HepG2 (cell line): ENCODE results near the gene FBXL20. TPM values are rescaled to one million over a fixed set of nuclear protein-coding genes. Genes with fewer than 3 reads are reported as not detected.

Experiments
- ARID5B ChIP-seq: IDR thresholded peaks from 2 replicates; pipeline ENCODE4 v1.4.0; 2020; ENCODE audit warnings: mild to moderate bottlenecking, missing genetic modification reagents
- CHD4 ChIP-seq: fragments of 200-600 bp; sonication (generic); IDR thresholded peaks from 2 replicates; pipeline ENCODE4 v1.7.0; 2017; ENCODE audit warnings: mild to moderate bottlenecking, low read length, borderline replicate concordance
- ELK4 ChIP-seq: sonication (generic); formaldehyde crosslinking; IDR thresholded peaks from 2 replicates; pipeline ENCODE4 v1.9.0; 2021; ENCODE audit warnings: missing genetic modification reagents, borderline replicate concordance
- FOXK2 ChIP-seq: fragments of 450-650 bp; IDR thresholded peaks from 2 replicates; pipeline ENCODE4 v1.6.1; 2016
- GTF2F1 ChIP-seq: fragments of 150-350 bp; IDR thresholded peaks from 2 replicates; pipeline ENCODE4 v1.6.1; 2014; ENCODE audit warnings: low read length
- HNRNPH1 ChIP-seq: fragments of 200-400 bp; formaldehyde crosslinking; optimal IDR thresholded peaks from 2 replicates; pipeline ENCODE3; 2017; ENCODE audit warnings: mild to moderate bottlenecking, low read depth, low read length
- MYPOP ChIP-seq: sonication (generic); formaldehyde crosslinking; IDR thresholded peaks from 2 replicates; pipeline ENCODE4 v1.8.1; 2023; ENCODE audit warnings: mild to moderate bottlenecking, moderate library complexity, missing genetic modification reagents
- RFXAP ChIP-seq: sonication (generic); formaldehyde crosslinking; IDR thresholded peaks from 2 replicates; pipeline ENCODE4 v1.4.0; 2020; ENCODE audit warnings: missing genetic modification reagents, borderline replicate concordance
- SAFB2 ChIP-seq: sonication (generic); formaldehyde crosslinking; IDR thresholded peaks from 2 replicates; pipeline ENCODE4 v1.5.1; 2020; ENCODE audit warnings: missing genetic modification reagents, low read depth, mild to moderate bottlenecking, borderline replicate concordance
- SCMH1 ChIP-seq: sonication (generic); formaldehyde crosslinking; IDR thresholded peaks from 2 replicates; pipeline ENCODE4 v1.9.0; 2021; ENCODE audit warnings: missing genetic modification reagents, mild to moderate bottlenecking, borderline replicate concordance
- ZFP62 ChIP-seq: sonication (generic); formaldehyde crosslinking; IDR thresholded peaks from 2 replicates; pipeline ENCODE4 v1.4.0; 2020; ENCODE audit warnings: missing genetic modification reagents
- ZIK1 ChIP-seq: sonication (generic); formaldehyde crosslinking; IDR thresholded peaks from 2 replicates; pipeline ENCODE4 v1.5.0; 2020; ENCODE audit warnings: mild to moderate bottlenecking, low read depth, missing genetic modification reagents, borderline replicate concordance
- ZNF317 ChIP-seq: sonication (generic); formaldehyde crosslinking; IDR thresholded peaks from 2 replicates; pipeline ENCODE4 v1.5.0; 2020; ENCODE audit warnings: mild to moderate bottlenecking, missing genetic modification reagents
- ZNF510 ChIP-seq: sonication (generic); formaldehyde crosslinking; IDR thresholded peaks from 2 replicates; pipeline ENCODE4 v1.4.0; 2020; ENCODE audit warnings: low read depth, mild to moderate bottlenecking, missing genetic modification reagents
- ZNF569 ChIP-seq: sonication (generic); formaldehyde crosslinking; IDR thresholded peaks from 2 replicates; pipeline ENCODE4 v1.5.0; 2020; ENCODE audit warnings: mild to moderate bottlenecking, missing genetic modification reagents, moderate library complexity, borderline replicate concordance
- ZNF674 ChIP-seq: sonication (generic); formaldehyde crosslinking; IDR thresholded peaks from 2 replicates; pipeline ENCODE4 v1.5.0; 2020; ENCODE audit warnings: low read depth, mild to moderate bottlenecking, missing genetic modification reagents
- polyA plus RNA-seq, 8 experiments: library from polyadenylated mRNA; depleted of rRNA in 3 of 8; stranded (reverse) in 7 of 8; unstranded in 1 of 8; fragments of >200 nt; fragmentation: Illumina TruSeq in 4 of 8; extraction: Trizol in 4 of 8; gene quantifications; 2 replicates each; pipeline versions ENCODE4 v1.2.1 to v1.2.3, GENCODE V29; 2011 to 2016; ENCODE audit warnings: low read depth in 4 of 8, missing spikeins in 1 of 8, mixed read lengths in 1 of 8; ENCODE audit not compliant: insufficient read depth in 1 of 8
- total RNA-seq, 5 experiments: library from RNA; depleted of rRNA; stranded (reverse); fragments of >200 nt; fragmentation: Illumina TruSeq; extraction: Trizol; gene quantifications; 2 replicates each; pipeline ENCODE4 v1.2.3, GENCODE V29; 2016; ENCODE audit warnings: low read depth in 1 of 5
- TF ChIP-seq, protein P1 (sequence below): sonication (generic); formaldehyde crosslinking; IDR thresholded peaks from 2 replicates; pipeline ENCODE4 v1.8.0; 2022; ENCODE audit warnings: low read depth, missing genetic modification reagents
- TF ChIP-seq, protein P2 (sequence below): fragments of 450-650 bp; IDR thresholded peaks from 2 replicates; pipeline ENCODE4 v1.6.1; 2017; ENCODE audit warnings: mild to moderate bottlenecking

Gene FBXL20
- total and polyA plus RNA-seq, 2 of the 13 experiments (the other 11 are each of a cell fraction or from before 2014, with no cell fraction given) = 10.2 to 10.3 TPM

DNA sequence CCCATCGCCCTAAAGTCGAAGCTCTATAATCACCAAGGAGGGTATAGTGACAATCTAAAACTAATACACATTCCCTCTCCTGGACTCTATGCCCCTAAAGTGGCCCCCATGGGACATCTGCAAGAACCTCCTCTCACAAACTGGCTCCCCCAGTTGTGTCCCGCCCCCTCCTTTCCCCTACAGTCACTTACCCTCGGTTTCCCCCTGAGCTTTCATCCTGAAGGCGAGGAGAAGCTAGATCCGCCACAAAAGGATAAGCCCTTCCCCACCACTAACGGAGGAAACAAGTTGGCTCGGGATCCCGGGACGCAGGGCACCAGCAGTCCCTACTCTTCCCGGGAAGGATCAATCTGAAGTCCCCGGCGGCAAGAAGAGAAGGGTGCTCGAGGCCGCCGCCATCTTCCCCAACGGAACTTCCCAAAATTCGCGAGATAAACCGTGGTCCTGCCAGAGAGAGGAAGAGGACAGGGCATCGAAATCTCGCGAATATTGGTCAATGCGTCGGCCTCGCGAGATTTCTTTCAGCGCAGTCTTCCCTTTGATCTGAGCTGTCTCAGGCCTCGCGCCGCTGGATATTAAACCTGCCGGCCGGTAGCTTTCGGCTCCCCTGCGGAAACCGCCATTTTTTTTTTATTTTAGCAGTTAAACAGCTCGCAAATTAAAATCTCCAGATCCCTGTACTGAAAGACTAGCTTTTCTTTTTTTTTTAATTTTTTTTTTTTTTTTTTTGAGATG, 49.6 kb upstream of the FBXL20 start, which contains the start of gene MED1 (continued):
- TF ChIP-seq SCMH1 (CRISPR knock-in tag) (no peak), ZNF510 (CRISPR knock-in tag) (0 out of 2 replicates have a peak, but pooled peaks have one; percentile 54), ZNF569 (CRISPR knock-in tag) (no peak), ZNF317 (CRISPR knock-in tag) (0 out of 2 replicates have a peak, but pooled peaks have one; percentile 46), ARID5B (peak; percentile 51), MYPOP (CRISPR knock-in tag) (peak; percentile 77), ELK4 (CRISPR knock-in tag) (no peak), ZNF674 (CRISPR knock-in tag) (no peak), ZFP62 (no peak), RFXAP (CRISPR knock-in tag) (no peak), ZIK1 (CRISPR knock-in tag) (no peak), GTF2F1 (no peak), CHD4 (no peak), SAFB2 (CRISPR knock-in tag) (peak; percentile 33; the same call in 1 of the 2 replicates), FOXK2 (no peak), HNRNPH1 (no peak)
- TF ChIP-seq, protein P1, sequence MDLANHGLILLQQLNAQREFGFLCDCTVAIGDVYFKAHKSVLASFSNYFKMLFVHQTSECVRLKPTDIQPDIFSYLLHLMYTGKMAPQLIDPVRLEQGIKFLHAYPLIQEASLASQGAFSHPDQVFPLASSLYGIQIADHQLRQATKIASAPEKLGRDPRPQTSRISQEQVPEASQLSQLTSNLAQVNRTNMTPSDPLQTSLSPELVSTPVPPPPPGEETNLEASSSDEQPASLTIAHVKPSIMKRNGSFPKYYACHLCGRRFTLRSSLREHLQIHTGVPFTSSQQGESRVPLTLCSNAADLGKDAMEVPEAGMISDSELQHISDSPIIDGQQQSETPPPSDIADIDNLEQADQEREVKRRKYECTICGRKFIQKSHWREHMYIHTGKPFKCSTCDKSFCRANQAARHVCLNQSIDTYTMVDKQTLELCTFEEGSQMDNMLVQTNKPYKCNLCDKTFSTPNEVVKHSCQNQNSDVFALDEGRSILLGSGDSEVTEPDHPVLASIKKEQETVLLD = no peak
- TF ChIP-seq, protein P2, sequence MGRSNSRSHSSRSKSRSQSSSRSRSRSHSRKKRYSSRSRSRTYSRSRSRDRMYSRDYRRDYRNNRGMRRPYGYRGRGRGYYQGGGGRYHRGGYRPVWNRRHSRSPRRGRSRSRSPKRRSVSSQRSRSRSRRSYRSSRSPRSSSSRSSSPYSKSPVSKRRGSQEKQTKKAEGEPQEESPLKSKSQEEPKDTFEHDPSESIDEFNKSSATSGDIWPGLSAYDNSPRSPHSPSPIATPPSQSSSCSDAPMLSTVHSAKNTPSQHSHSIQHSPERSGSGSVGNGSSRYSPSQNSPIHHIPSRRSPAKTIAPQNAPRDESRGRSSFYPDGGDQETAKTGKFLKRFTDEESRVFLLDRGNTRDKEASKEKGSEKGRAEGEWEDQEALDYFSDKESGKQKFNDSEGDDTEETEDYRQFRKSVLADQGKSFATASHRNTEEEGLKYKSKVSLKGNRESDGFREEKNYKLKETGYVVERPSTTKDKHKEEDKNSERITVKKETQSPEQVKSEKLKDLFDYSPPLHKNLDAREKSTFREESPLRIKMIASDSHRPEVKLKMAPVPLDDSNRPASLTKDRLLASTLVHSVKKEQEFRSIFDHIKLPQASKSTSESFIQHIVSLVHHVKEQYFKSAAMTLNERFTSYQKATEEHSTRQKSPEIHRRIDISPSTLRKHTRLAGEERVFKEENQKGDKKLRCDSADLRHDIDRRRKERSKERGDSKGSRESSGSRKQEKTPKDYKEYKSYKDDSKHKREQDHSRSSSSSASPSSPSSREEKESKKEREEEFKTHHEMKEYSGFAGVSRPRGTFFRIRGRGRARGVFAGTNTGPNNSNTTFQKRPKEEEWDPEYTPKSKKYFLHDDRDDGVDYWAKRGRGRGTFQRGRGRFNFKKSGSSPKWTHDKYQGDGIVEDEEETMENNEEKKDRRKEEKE = no peak
